ENCODE results near the gene C7orf25.

GRCh38 chr7:42906181-42906580 lies 5.7 kb downstream of the C7orf25 start:
- TF ChIP-seq CTCF (IDR thresholded peaks at IDR 0.05; ENCODE audit: low read depth, low read length): no peak
- TF ChIP-seq EZH2phosphoT487 (IDR thresholded peaks at IDR 0.05; ENCODE audit: low read depth): no peak

Data from OCI-LY3 (cell line).